Common myeloid progenitor, CD34-positive (primary cell): ENCODE results near the gene CDH8.

Source experiments
- CTCF ChIA-PET: fragments of 350-600 bp; sonication (Branson Sonifier 250); formaldehyde crosslinking; loops from one replicate; lab custom pipeline; 2021; ENCODE audit warnings: antibody characterized with exemption; lab: Charles Lee
- POLR2A ChIA-PET: fragments of 350-600 bp; sonication (Branson Sonifier 250); formaldehyde crosslinking; loops from one replicate; lab custom pipeline; 2021; ENCODE audit warnings: antibody characterized with exemption; lab: Charles Lee
- DNase-seq, 3 donors: peaks; one replicate each; pipeline versions ENCODE4 v3.0.0 to v3.0.0-alpha.2; 2013
- H3K27ac ChIP-seq, 2 experiments: 1 replicate in 1 of 2; 2 replicates in 1 of 2; pipeline ENCODE4 v1.7.0; 2013; ENCODE audit warnings: inconsistent platforms in 2 of 2, low read length in 2 of 2, mild to moderate bottlenecking in 2 of 2, low read depth in 1 of 2, moderate library complexity in 1 of 2; ENCODE audit not compliant: severe bottlenecking in 2 of 2, insufficient read depth in 1 of 2, poor library complexity in 1 of 2
- H3K27me3 ChIP-seq, 5 experiments: replicated peaks in 2 of 5; 1 replicate in 3 of 5; 2 replicates in 2 of 5; pipeline versions ENCODE4 v1.6.1 to v1.7.0; 2013; ENCODE audit warnings: low read length in 4 of 5, mild to moderate bottlenecking in 2 of 5, moderate library complexity in 2 of 5, inconsistent platforms in 1 of 5; ENCODE audit not compliant: insufficient read depth in 5 of 5, control insufficient read depth in 4 of 5
- H3K36me3 ChIP-seq, 4 experiments: 1 replicate in 2 of 4; 2 replicates in 2 of 4; pipeline versions ENCODE4 v1.6.1 to v1.7.0; 2013; ENCODE audit warnings: low read length in 3 of 4, control low read depth in 1 of 4, mild to moderate bottlenecking in 1 of 4; ENCODE audit not compliant: control insufficient read depth in 4 of 4, insufficient read depth in 4 of 4
- H3K4me1 ChIP-seq, 4 experiments: 1 replicate in 3 of 4; 2 replicates in 1 of 4; pipeline versions ENCODE4 v1.6.1 to v1.7.1; 2013; ENCODE audit warnings: low read length in 3 of 4, mild to moderate bottlenecking in 3 of 4, control low read depth in 1 of 4, inconsistent platforms in 1 of 4, moderate library complexity in 1 of 4; ENCODE audit not compliant: control insufficient read depth in 4 of 4, insufficient read depth in 4 of 4; ENCODE audit errors: control extremely low read depth in 1 of 4
- H3K4me3 ChIP-seq, 7 experiments: 1 replicate in 4 of 7; 2 replicates in 3 of 7; pipeline versions ENCODE4 v1.5.1 to v1.7.0; 2013; ENCODE audit warnings: mild to moderate bottlenecking in 7 of 7, low read length in 6 of 7, moderate library complexity in 6 of 7, inconsistent platforms in 2 of 7, low read depth in 2 of 7, control low read depth in 1 of 7; ENCODE audit not compliant: insufficient read depth in 4 of 7, control insufficient read depth in 1 of 7; ENCODE audit errors: extremely low read depth in 1 of 7
- H3K9me3 ChIP-seq, 5 experiments: 1 replicate in 4 of 5; 2 replicates in 1 of 5; pipeline versions ENCODE4 v1.6.1 to v1.7.1; 2013; ENCODE audit warnings: low read length in 4 of 5, mild to moderate bottlenecking in 2 of 5, inconsistent platforms in 1 of 5, low read depth in 1 of 5, moderate library complexity in 1 of 5; ENCODE audit not compliant: control insufficient read depth in 4 of 5, insufficient read depth in 2 of 5; ENCODE audit errors: control extremely low read depth in 1 of 5
- WGBS: methylation state at CpG from one replicate; pipeline ENCODE4 v1.1.5; 2013; ENCODE audit not compliant: insufficient coverage; 5-methylcytosine and 5-hydroxymethylcytosine counted together

The CDH8 gene

DNA sequence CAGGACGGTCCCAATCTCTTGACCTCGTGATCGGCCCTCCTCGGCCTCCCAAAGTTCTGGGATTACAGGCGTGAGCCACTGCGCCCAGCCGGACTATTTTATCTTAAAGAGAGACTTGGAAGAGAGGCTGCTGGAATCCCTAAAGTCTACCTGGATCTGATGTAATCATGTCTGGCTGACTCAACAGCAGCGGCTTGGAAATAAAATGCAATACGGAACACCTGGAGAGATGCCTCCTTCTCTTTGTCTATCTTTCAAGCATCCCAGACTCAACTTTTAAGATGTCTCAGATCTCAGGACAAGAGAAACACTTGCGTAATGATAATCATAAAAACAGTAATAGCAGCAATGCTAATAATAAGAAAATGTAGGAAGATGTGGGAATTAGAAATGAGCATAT is 95.6 kb downstream of the CDH8 start:
- no peak for DNase-seq
- ChIA-PET CTCF (no interaction called here), POLR2A (no interaction called here)
- Histone ChIP-seq H3K9me3 (no peaks in the 10 kb centered on the region), H3K4me1 (no peaks in the 10 kb centered on the region), H3K27ac (no peak overlapping the region), H3K27me3 (no peaks in the 10 kb centered on the region), H3K4me3 (no peak overlapping the region), H3K36me3 (no peaks in the 10 kb centered on the region)
- 100% methylated on average over 6 of the region's 10 CpGs for WGBS

DNA sequence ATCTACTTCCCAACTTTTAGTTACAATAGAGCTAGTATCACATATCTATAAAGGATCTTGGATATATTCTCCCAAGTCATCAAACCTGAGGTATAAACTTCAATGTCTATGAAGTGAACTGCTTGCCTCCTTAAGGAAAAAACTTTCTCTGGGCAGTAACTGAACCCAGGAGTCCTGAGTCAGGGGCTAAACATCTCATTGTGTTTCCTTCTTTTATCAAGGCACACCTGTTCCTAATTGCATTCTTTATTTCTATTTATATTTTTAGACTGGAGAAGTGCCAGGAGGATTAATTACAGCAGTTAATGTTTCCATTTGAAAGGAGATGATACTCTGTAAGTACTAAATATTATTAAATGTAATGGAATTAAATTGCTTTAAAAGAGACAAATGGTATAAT is 98.6 kb downstream of the CDH8 start:
- no peaks in the 10 kb centered on the region for H3K36me3 ChIP-seq
- POLR2A ChIA-PET: no interaction called here
- no peaks in the 10 kb centered on the region for H3K4me1 ChIP-seq
- DNase-seq: no peak
- H3K4me3 ChIP-seq: no peak overlapping the region
- no peak overlapping the region for H3K27ac ChIP-seq
- H3K27me3 ChIP-seq: no peaks in the 10 kb centered on the region
- CTCF ChIA-PET: no interaction called here
- H3K9me3 ChIP-seq: no peaks in the 10 kb centered on the region

DNA sequence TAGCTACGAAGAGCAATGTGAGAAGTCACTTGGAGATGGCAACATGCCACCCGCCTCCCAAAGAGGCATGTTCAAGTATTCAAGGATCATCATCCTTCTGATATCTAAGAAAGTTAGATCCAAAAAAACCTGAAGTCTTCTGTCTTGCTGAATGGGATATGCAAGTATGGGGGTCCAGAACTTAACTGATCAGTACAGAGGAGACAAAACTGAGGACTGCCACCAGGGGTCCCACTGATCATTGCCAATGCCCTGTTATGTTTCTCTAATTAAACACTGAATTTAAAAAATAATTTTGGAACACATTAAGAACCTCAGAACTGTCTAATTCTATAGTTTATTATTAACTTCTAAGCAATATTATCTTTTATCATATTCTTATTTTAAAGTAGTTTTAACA is 99.7 kb downstream of the CDH8 start:
- ChIA-PET POLR2A (no interaction called here), CTCF (no interaction called here)
- Histone ChIP-seq H3K36me3 (no peaks in the 10 kb centered on the region), H3K27me3 (no peaks in the 10 kb centered on the region), H3K4me1 (no peaks in the 10 kb centered on the region), H3K27ac (no peak overlapping the region), H3K4me3 (no peak overlapping the region), H3K9me3 (no peaks in the 10 kb centered on the region)
- WGBS: no CpG with 5 or more reads among the region's 2 CpGs
- peak in 2 of 3 donors; percentile 0 to 4 for DNase-seq

DNA sequence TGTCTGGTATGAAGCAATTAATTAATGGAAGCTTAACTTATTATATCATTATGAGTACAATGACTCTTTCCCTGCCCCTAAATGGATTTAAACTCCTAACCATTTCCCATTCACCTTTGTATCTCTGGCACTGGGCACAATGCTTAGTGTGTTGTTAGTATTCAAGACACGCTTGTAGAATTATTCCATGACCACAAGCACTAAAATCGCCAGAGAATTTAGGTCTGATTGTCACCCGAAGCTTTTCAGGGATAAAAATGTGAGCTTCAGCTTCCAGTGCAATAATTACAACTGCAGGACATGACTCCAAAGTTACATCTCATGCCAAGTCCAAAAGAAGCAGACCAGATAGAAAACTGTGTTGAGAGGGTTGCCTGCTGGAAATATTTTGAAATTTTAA is 101.6 kb downstream of the CDH8 start:
- Histone ChIP-seq H3K4me1 (no peaks in the 10 kb centered on the region), H3K27me3 (no peaks in the 10 kb centered on the region), H3K9me3 (no peaks in the 10 kb centered on the region), H3K36me3 (no peaks in the 10 kb centered on the region), H3K27ac (no peak overlapping the region), H3K4me3 (no peak overlapping the region)
- no CpG with 5 or more reads among the region's 3 CpGs for WGBS
- DNase-seq: no peak
- POLR2A ChIA-PET: no interaction called here
- CTCF ChIA-PET: no interaction called here

DNA sequence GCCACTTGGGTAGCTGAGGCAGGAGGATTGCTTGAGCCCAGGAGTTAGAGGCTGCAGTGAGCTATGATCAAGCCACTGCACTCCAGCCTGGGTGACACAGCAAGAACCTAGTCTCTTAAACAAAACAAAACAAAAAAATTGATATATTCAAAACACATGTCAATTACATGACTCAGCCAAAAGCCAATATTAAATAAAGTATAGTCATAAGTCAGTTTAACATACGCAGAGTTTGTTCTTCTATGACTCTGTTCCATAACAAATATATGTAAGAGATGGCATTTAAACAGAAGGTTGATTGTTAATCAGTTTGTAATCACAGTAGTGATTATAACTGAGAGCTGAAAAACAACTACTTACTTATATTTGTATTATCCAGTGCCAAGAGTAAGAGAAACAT is 106.5 kb downstream of the CDH8 start:
- POLR2A ChIA-PET: no interaction called here
- Histone ChIP-seq H3K4me1 (no peaks in the 10 kb centered on the region), H3K27me3 (no peaks in the 10 kb centered on the region), H3K9me3 (no peaks in the 10 kb centered on the region), H3K36me3 (no peaks in the 10 kb centered on the region), H3K4me3 (no peak overlapping the region), H3K27ac (no peak overlapping the region)
- no peak for DNase-seq
- CTCF ChIA-PET: no interaction called here
- WGBS: no CpG with 5 or more reads among the region's 1 CpG

DNA sequence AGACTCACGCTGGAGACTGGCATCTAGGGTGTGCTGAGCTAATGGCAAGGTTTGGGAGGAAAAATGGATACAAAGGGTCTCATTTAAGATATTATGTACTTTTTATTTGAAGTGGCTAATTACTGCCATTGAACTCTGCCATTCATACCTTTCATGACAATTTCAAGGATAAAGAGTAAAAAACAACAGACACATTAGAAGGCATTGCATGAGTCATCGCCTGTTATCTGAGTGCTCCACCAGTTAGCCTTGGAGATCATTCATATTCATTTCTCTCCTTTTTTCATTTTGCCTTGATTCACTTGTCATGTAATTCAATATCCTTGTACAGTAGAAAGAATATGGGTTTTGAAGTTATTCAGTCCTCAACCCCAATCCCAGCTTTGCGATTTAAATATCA is 109.5 kb downstream of the CDH8 start:
- Histone ChIP-seq H3K36me3 (no peaks in the 10 kb centered on the region), H3K27me3 (no peaks in the 10 kb centered on the region), H3K9me3 (no peaks in the 10 kb centered on the region), H3K27ac (no peak overlapping the region), H3K4me1 (no peaks in the 10 kb centered on the region), H3K4me3 (no peak overlapping the region)
- CTCF ChIA-PET: no interaction called here
- POLR2A ChIA-PET: no interaction called here
- 100% methylated on average over 1 of the region's 3 CpGs for WGBS
- no peak for DNase-seq

DNA sequence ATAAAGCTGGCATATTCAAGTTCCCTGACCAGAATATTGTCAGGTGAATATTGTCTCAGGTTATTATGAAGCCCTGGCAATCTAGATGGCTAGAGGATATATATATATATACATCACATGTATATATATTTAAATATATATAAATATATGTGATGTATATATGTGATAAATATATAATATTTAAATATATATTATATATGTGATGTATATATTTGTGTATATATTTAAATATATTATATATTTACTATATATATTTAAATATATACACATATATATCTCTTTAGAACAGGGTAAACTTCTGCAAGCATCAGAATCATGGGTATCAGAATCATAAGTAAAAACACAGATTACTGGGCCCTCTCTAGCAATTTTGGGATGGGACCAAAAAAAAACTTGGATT is 112.6 kb downstream of the CDH8 start:
- no peaks in the 10 kb centered on the region for H3K4me1 ChIP-seq
- H3K9me3 ChIP-seq: no peaks in the 10 kb centered on the region
- H3K4me3 ChIP-seq: no peak overlapping the region
- CTCF ChIA-PET: no interaction called here
- no peak for DNase-seq
- H3K27me3 ChIP-seq: no peaks in the 10 kb centered on the region
- POLR2A ChIA-PET: no interaction called here
- no peaks in the 10 kb centered on the region for H3K36me3 ChIP-seq
- no peak overlapping the region for H3K27ac ChIP-seq

DNA sequence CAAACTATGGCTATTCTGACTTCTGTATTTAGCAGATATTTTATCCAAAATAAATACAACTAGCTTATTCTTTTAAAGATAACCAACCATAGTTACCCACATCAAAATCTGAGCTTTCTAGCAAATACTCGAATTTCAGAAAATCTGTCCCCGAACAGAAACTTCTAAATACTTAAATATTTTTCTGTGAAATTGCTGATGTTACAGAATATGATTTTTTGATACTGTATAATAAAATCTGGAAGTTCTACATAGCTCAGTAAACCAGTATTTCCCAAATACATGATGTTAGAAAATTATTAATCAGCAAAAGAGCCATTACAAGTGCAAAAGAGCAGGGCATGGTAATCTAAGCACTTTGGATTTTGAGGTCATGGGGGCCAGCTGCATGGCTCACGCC is 114.9 kb downstream of the CDH8 start:
- POLR2A ChIA-PET: no interaction called here
- no peaks in the 10 kb centered on the region for H3K9me3 ChIP-seq
- no peaks in the 10 kb centered on the region for H3K36me3 ChIP-seq
- no peak overlapping the region for H3K4me3 ChIP-seq
- CTCF ChIA-PET: no interaction called here
- no peak for DNase-seq
- no peaks in the 10 kb centered on the region for H3K4me1 ChIP-seq
- no peak overlapping the region for H3K27ac ChIP-seq
- WGBS: no CpG with 5 or more reads among the region's 3 CpGs
- no peaks in the 10 kb centered on the region for H3K27me3 ChIP-seq
